Aorta (tissue), 5 donors: ENCODE data around the gene PURA. TPM values are rescaled to one million over a fixed set of nuclear protein-coding genes. Genes with fewer than 3 reads are reported as not detected.

Source experiments
- ATAC-seq: fragments of 200-7000 bp; cut with Tn5 transposase; one replicate; pipeline ENCODE4 v1.9.1; 2022; ENCODE audit warnings: moderate library complexity; ENCODE audit not compliant: low FRiP score
- DNase-seq, 2 donors: peaks; one replicate each; pipeline ENCODE4 v3.0.0-alpha.2; 2020
- H3K27ac ChIP-seq, 2 donors: one replicate each; pipeline ENCODE4 v1.5.1; 2013; ENCODE audit warnings: low read length in 2 of 2, mild to moderate bottlenecking in 2 of 2, moderate library complexity in 2 of 2, control low read depth in 1 of 2, inconsistent platforms in 1 of 2, low read depth in 1 of 2
- H3K27me3 ChIP-seq, 2 donors: one replicate each; pipeline ENCODE4 v1.6.1; 2013; ENCODE audit warnings: control low read depth in 1 of 2, low read length in 1 of 2, mild to moderate bottlenecking in 1 of 2, moderate library complexity in 1 of 2; ENCODE audit not compliant: insufficient read depth in 2 of 2, control insufficient read depth in 1 of 2
- H3K36me3 ChIP-seq, 2 donors: one replicate each; pipeline ENCODE4 v1.6.1; 2013; ENCODE audit warnings: control low read depth in 1 of 2, low read length in 1 of 2, mild to moderate bottlenecking in 1 of 2; ENCODE audit not compliant: insufficient read depth in 2 of 2, control insufficient read depth in 1 of 2
- H3K4me1 ChIP-seq, 2 donors: one replicate each; pipeline ENCODE4 v1.6.1; 2013; ENCODE audit warnings: low read length in 2 of 2, control low read depth in 1 of 2, mild to moderate bottlenecking in 1 of 2, moderate library complexity in 1 of 2; ENCODE audit not compliant: insufficient read depth in 2 of 2, control insufficient read depth in 1 of 2
- H3K4me3 ChIP-seq, 2 donors: one replicate each; pipeline ENCODE4 v1.5.1; 2013; ENCODE audit warnings: low read length in 2 of 2, control low read depth in 1 of 2, mild to moderate bottlenecking in 1 of 2
- H3K9me3 ChIP-seq: one replicate; pipeline ENCODE4 v1.6.1; 2013; ENCODE audit warnings: mild to moderate bottlenecking, low read length; ENCODE audit not compliant: control insufficient read depth
- WGBS, 2 donors: extraction: QIAGEN DNeasy Blood & Tissue Kit; methylation state at CpG; one replicate each; pipeline ENCODE4 v1.1.7; 2013; 5-methylcytosine and 5-hydroxymethylcytosine counted together
- intact Hi-C, 2 donors: fragments of 100-400 bp; cut with DNase I; formaldehyde crosslinking; loops; one replicate each; pipeline versions ENCODE4 v1.14.2 to v1.15.0; 2022
- polyA plus RNA-seq, 2 donors: library from polyadenylated mRNA; stranded (reverse); fragments of 200-250 nt; gene quantifications; one replicate each; pipeline ENCODE4 v1.2.3, GENCODE V29; 2013
- total RNA-seq, 2 donors: library from RNA; stranded (reverse); fragmentation: NEBNext Ultra II Directional; extraction: Animal tissue kit (Norgen Biotek cat#: 25700); gene quantifications; one replicate each; pipeline ENCODE4 v1.2.1, GENCODE V29; 2021
- donor health status: healthy with polysubstance abuse.
- donor health status: Bipolar disorder and iron deficiency.
- donor health status: DM: no; HTN: no; CAD: no.
- donor health status: DM: no; HTN: no; CAD: no.
- donor health status: DM: yes; HTN: yes; CAD: no.

Gene PURA
- total and polyA plus RNA-seq, 4 donors = 5.2 to 50.0 (median 30.1) TPM

GRCh38 chr5:140157032-140157781 lies 43.3 kb downstream of the PURA start:
- Histone ChIP-seq H3K4me3 (no peak overlapping the region), H3K9me3 (no peaks in the 10 kb centered on the region), H3K36me3 (no peaks in the 10 kb centered on the region), H3K4me1 (no peaks in the 10 kb centered on the region), H3K27me3 (no peaks in the 10 kb centered on the region), H3K27ac (no peak overlapping the region)
- DNase-seq (peak; percentile 91 to 96), ATAC-seq (peak; percentile 95)
- intact Hi-C loops = loop anchor here (1.0 to 5.0 kb wide), 3 partner anchors 84 to 370 kb away; no protein-coding TSS in a partner anchor
- 7% methylated on average over 30 of the region's 30 CpGs for WGBS, 2 donors

- Histone ChIP-seq H3K9me3 (no peaks in the 10 kb centered on the region), H3K4me3 (no peak overlapping the region), H3K4me1 (no peaks in the 10 kb centered on the region), H3K27me3 (no peaks in the 10 kb centered on the region), H3K36me3 (no peaks in the 10 kb centered on the region), H3K27ac (no peak overlapping the region)
- intact Hi-C loops = loop anchor here in 1 of 2 donors (5.0 kb wide), 1 partner anchor 372 kb away; no protein-coding TSS in a partner anchor
- ATAC-seq = no peak
- WGBS, 2 donors = 80 to 85% methylated on average over 7 of the region's 7 CpGs
- no peak for DNase-seq
Observed at GRCh38 chr5:140159014-140159927, 45.4 kb downstream of the PURA start.

GRCh38 chr5:140162275-140162674 lies 48.4 kb downstream of the PURA start:
- 93% methylated on average over 5 of the region's 5 CpGs for WGBS, 2 donors
- H3K27me3 ChIP-seq = no peaks in the 10 kb centered on the region
- H3K9me3 ChIP-seq = no peaks in the 10 kb centered on the region
- H3K36me3 ChIP-seq = no peaks in the 10 kb centered on the region
- H3K4me3 ChIP-seq = no peak overlapping the region
- intact Hi-C loops = no loop called here
- no peak for ATAC-seq
- peaks cover 2 to 7% of the 10 kb centered on the region in 2 donors for H3K4me1 ChIP-seq
- DNase-seq = peak in 1 of 2 donors; percentile 24
- H3K27ac ChIP-seq = no peak overlapping the region

GRCh38 chr5:140162781-140163180 lies 48.9 kb downstream of the PURA start:
- intact Hi-C loops = no loop called here
- Histone ChIP-seq H3K4me3 (no peak overlapping the region), H3K27ac (no peak overlapping the region), H3K4me1 (peaks cover 2 to 7% of the 10 kb centered on the region in 2 donors), H3K27me3 (no peaks in the 10 kb centered on the region), H3K9me3 (no peaks in the 10 kb centered on the region), H3K36me3 (no peaks in the 10 kb centered on the region)
- ATAC-seq = no peak
- no peak for DNase-seq
- 76 to 80% methylated on average over 5 of the region's 5 CpGs for WGBS, 2 donors

- intact Hi-C loops = no loop called here
- Histone ChIP-seq H3K36me3 (no peaks in the 10 kb centered on the region), H3K27ac (no peak overlapping the region), H3K27me3 (no peaks in the 10 kb centered on the region), H3K4me3 (no peak overlapping the region), H3K9me3 (no peaks in the 10 kb centered on the region), H3K4me1 (peaks cover 2 to 7% of the 10 kb centered on the region in 2 donors)
- ATAC-seq (peak; percentile 59), DNase-seq (peak in 1 of 2 donors; percentile 32)
- WGBS, 2 donors = 26 to 42% methylated on average over 5 of the region's 5 CpGs
Observed at GRCh38 chr5:140165101-140165922, 51.4 kb downstream of the PURA start.

DNA sequence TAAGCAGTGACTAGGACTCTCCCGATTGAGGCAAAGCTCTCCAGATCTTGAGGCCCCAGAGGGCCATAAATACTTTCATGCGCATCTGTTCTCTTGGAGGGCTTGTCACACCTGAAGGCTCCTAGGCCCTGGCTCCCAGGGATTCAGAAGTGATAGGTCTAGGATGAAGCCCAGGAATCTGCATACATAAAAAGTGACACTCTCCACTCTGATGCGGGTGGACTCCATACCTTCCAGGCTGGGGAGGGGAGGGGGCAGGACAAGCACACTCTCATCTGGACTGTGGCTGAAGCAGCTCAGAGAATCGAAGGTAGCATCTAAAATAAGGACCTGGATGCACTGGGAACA lies 52.0 kb downstream of the PURA start:
- intact Hi-C loops = no loop called here
- H3K27me3 ChIP-seq = no peaks in the 10 kb centered on the region
- no peaks in the 10 kb centered on the region for H3K36me3 ChIP-seq
- no peaks in the 10 kb centered on the region for H3K9me3 ChIP-seq
- peaks cover 2 to 7% of the 10 kb centered on the region in 2 donors for H3K4me1 ChIP-seq
- DNase-seq (peak in 1 of 2 donors; percentile 25), ATAC-seq (no peak)
- H3K27ac ChIP-seq = no peak overlapping the region
- 66 to 67% methylated on average over 4 of the region's 4 CpGs for WGBS, 2 donors
- no peak overlapping the region for H3K4me3 ChIP-seq

- no peaks in the 10 kb centered on the region for H3K9me3 ChIP-seq
- no peaks in the 10 kb centered on the region for H3K36me3 ChIP-seq
- H3K27me3 ChIP-seq = no peaks in the 10 kb centered on the region
- intact Hi-C loops = no loop called here
- no peak overlapping the region for H3K4me3 ChIP-seq
- DNase-seq (no peak), ATAC-seq (no peak)
- no peak overlapping the region for H3K27ac ChIP-seq
- H3K4me1 ChIP-seq = peaks cover 2 to 7% of the 10 kb centered on the region in 2 donors
Observed at GRCh38 chr5:140166911-140167310, 53.0 kb downstream of the PURA start.

GRCh38 chr5:140168371-140168770 lies 54.5 kb downstream of the PURA start:
- 97 to 98% methylated on average over 2 of the region's 2 CpGs for WGBS, 2 donors
- no peak for ATAC-seq
- H3K27me3 ChIP-seq = no peaks in the 10 kb centered on the region
- no peaks in the 10 kb centered on the region for H3K36me3 ChIP-seq
- H3K27ac ChIP-seq = no peak overlapping the region
- H3K9me3 ChIP-seq = no peaks in the 10 kb centered on the region
- H3K4me3 ChIP-seq = no peak overlapping the region
- no peak for DNase-seq
- intact Hi-C loops = no loop called here
- peaks cover 2 to 7% of the 10 kb centered on the region in 2 donors for H3K4me1 ChIP-seq
